Left forelimb (tissue), 1 donor: ENCODE results near the gene ELOVL1.

Experiments used
- DNase-seq: peaks from one replicate; pipeline ENCODE4 v3.0.0-alpha.2; 2018; ENCODE audit warnings: low spot score

Gene ELOVL1

DNA sequence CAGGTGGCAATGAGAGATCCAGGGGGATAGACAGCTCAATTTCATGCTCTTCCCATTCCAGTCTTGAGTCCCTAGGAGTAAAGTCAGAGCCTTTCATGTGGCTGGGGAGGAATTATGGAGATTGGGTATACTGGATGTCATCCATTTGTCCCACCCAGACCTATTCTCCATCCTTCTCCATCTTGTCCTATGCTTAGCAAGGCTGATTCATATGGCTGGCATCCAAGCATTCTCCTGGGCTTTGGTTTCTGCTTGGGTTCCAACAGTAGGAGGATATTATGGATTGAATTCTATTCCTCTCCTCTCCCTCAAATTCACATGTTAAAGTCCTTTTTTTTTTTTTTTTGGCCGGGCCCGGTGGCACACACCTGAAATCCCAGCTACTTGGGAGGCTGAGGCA is 12.9 kb downstream of the ELOVL1 start:
- DNase-seq: no peak

DNA sequence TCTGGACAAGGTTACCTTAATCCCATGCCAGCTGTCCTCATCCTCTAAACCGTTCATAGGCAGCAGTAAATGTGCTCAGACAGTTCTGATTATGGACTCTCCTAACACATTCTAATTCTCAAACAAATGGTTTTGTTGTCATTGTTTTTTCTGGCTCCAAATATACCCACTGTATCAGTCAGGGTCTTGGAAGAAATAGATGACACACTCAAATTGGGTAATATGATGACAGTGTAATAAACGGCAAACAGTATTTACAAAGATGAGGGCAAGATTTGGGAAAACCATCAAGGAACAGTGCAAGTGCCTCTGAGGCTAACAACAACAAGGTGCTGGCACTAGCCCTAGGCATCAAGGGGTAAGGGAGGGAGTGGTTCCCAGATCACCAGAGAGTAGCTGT is 13.3 kb downstream of the ELOVL1 start:
- DNase-seq: no peak

GRCh38 chr1:43352881-43353280 is 14.9 kb downstream of the ELOVL1 start:
- no peak for DNase-seq

GRCh38 chr1:43352351-43352705 is 15.5 kb downstream of the ELOVL1 start:
- DNase-seq: no peak

DNA sequence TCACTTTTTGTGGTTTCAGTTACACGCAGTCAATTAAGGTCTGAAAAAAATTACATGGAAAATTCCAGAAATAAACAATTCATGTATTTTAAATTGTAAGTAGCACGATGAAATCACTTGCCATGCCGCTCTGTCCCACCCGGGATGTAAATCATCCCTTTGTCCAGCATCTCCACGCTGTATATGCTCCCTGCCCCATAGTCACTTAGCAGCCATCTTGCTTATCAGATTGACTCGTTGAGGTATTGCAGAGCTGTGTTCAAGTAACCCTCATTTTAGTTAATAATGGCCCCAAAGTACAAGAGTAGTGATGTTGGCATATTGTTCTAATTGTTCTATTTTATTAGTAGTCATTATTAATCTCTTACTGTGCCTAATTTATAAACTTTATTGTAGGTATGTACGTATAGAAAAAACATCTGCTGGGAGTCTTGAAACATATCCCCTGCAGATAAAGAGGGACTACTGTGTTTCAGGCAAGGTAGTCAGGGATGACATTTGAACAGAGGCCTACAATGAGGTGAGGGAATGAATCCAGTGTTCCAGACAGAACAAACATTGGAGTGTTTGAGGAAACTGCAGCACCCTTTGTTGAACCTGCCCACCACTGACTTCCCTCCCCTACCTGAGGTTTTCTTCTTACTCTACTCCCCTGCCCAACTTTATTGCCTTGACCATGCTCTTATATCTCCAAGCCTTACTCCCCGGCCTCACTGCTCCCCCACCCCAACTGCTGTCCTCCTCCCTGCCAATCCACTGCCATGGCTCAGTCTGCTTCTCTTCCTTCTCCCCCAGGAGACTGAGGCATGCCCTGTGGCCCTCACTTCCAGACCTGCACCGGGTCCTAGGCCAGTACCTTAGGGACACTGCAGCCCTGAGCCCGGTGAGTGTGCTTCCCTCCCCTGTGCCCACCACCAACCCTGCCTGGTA is 16.1 kb downstream of the ELOVL1 start:
- DNase-seq: no peak

GRCh38 chr1:43350976-43351375 is 16.8 kb downstream of the ELOVL1 start:
- no peak for DNase-seq

DNA sequence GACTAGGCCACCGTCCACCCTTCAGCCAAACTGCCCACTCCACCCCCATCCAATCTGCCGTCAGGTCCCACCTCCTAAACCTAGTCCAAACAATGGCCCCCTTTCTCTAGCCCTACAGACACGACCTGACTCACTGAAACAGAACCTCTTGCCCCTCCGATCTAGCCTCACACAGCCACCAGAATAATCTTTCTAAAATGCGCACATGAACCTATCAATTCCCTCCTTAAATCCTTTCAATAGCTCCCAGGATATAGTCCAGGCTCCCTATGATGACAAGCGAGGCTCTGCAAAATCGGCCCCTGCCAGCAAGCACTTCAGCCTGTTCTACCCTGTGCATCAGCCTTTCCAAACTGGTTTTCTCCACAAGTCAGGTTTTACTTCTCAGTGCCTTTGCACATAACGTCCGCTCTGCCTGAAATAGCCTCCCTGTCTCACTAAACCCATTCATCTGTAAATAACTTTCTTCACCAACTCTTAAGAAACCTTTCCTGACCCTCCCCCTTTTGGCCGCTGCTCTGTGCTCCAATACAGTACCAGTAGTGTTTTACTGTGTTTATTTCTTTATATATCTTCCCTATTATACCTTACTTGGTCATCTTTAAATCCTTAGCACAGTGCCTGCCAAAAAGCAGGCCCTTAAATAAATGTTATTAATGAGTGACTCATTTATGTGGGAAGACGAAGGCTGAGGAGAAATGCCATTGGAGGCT is 18.1 kb downstream of the ELOVL1 start:
- no peak for DNase-seq

GRCh38 chr1:43348809-43349593 is 18.8 kb downstream of the ELOVL1 start:
- DNase-seq: peak; percentile 77

DNA sequence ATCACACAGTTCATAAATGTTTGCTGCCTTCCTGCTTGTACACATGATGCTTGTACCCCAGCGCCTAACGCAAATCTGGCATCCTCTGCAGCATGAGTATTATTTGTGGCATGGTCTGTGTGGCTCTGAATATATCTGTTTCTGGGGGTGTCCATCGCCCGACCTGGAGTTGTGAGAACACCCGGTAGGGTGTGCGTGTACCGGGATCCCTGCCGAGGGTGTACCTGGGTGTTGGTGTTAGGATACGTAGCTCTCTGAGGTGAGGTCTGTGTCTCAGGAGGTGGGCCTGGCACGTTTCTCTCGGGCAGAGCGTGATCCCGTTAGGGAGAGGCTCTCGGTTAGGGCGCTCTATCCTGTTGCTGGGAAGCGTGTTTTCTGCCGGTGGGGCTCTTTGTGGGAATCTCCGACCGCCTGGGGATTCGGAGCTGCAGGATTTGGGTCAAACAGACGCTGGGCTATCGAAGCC is 19.4 kb downstream of the ELOVL1 start:
- DNase-seq: no peak

DNA sequence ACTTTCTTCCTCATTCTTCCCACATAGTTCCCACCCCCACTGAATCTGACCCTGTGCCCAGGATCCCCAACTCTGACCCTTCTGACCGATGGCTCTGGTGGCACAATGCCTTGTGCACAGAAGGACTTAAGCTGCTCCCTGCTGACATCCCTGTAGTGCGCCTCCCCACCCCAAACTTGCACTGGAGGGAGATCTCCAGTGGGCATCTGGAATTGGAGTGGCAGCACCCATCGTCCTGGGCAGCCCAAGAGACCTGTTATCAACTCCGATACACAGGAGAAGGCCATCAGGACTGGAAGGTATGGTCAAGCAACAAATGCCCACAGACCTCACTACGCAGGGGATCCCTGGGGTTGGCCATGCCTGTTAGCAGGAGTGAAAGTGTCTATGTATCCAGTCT is 21.2 kb downstream of the ELOVL1 start:
- no peak for DNase-seq

GRCh38 chr1:43345120-43345519 is 22.7 kb downstream of the ELOVL1 start:
- no peak for DNase-seq

GRCh38 chr1:43344267-43344850 is 23.5 kb downstream of the ELOVL1 start:
- no peak for DNase-seq

DNA sequence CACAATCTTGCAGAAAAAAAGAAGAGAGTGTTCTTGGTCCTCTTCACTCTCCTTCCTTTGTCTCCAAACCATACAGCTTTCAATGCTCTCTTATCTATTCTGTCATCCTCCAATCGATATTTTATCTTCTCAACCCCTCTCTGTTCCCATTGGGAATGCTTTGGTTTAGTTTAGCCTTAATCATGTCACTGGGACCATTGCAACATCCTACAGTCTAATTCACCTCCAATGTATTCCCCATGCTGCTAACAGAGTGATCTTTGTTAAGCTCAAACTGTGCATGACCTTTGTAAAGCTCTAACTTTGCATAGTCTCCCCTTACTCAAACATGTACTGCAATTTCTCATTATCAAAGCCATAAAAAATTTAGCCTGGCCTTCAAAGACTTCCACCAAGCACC is 27.3 kb downstream of the ELOVL1 start:
- DNase-seq: no peak

- no peak for DNase-seq
These were observed 28.1 kb downstream of the ELOVL1 start for GRCh38 chr1:43339584-43340232.

DNA sequence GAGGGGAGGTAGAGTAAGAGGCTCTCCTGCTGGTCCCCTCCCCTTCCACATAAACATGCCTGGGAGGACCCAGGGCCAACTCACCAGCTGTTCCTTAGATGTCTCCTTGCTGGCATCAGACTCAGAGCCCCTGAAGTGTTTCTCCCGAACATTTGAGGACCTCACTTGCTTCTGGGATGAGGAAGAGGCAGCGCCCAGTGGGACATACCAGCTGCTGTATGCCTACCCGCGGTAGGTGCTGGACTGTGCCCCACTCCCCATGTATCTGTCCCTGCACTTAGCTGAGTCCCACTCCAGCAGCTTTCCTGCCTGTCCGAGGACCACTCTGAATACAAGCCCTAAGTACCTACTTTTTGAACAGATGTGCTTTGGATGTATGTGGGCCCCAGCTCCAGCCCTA is 29.8 kb downstream of the ELOVL1 start:
- no peak for DNase-seq

- DNase-seq: no peak
These were observed 30.2 kb downstream of the ELOVL1 start, which contains the start of gene MPL for GRCh38 chr1:43337588-43337987. MPL (plus strand) TSS chr1:43337818; CDS start chr1:43337849, 31 bp downstream.

GRCh38 chr1:43334453-43335205 is 33.2 kb downstream of the ELOVL1 start:
- DNase-seq: no peak

DNA sequence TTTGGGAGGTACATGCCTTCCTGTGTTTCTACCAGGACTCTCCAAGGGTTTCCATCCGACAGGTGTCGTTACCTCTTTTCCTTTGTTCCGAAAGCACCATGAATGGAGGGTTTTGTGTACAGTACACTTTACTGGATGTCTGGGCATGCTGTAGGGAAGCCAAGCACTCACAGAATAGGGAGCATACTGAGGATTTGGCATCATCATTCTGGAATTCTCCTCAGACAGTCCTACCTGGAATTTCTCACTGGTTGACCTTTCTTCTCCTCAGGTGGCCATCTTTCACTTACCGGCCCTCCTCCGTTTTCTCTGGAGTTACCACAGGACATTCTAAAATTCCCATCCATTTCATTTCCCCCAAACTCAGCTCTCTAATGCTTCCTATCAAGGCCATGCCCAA is 36.1 kb downstream of the ELOVL1 start:
- DNase-seq: no peak

DNA sequence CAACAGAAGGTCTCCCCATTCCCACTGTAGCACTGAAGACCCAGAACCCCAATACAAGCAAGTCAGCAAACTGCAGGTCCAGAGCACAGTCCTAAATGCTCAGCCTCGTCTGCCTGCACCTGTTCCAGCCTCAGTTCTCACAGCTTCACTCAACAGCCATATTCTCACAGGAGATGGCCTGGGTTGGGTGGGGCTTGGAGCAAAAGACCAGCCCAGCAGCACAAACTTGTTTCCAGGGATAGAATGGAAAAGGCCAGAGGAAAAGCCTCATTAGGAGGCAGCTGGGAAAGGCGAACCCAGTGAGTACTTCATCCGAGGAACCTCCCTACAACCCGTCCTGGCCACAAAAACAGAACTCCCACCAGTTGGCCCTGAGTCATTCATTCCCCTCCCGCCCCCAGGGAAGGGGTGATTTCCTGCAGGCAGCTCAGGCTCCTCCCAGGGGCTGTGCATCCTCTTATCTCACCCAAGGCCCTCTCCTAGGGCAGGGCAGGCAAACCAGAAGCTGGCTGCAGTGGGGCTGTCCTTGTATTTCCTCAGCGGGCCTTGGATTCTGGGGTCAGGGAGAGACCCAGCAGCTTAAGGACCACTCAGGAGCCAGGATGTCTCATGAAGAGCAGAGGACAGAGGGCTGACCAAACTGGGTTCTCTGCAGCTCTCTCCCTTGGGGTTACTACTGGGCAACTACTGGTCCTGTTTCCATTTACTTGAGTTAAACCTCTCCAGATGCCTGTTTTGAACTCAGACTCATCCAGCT is 37.6 kb downstream of the ELOVL1 start:
- DNase-seq: no peak
